DMS 273 (cell line): ENCODE results near the gene MMD2.

Experiments used
- DNase-seq: peaks from one replicate; lab custom pipeline; 2025; ENCODE audit not compliant: unreplicated experiment; lab: John Stamatoyannopoulos, UW

MMD2 gene

DNA sequence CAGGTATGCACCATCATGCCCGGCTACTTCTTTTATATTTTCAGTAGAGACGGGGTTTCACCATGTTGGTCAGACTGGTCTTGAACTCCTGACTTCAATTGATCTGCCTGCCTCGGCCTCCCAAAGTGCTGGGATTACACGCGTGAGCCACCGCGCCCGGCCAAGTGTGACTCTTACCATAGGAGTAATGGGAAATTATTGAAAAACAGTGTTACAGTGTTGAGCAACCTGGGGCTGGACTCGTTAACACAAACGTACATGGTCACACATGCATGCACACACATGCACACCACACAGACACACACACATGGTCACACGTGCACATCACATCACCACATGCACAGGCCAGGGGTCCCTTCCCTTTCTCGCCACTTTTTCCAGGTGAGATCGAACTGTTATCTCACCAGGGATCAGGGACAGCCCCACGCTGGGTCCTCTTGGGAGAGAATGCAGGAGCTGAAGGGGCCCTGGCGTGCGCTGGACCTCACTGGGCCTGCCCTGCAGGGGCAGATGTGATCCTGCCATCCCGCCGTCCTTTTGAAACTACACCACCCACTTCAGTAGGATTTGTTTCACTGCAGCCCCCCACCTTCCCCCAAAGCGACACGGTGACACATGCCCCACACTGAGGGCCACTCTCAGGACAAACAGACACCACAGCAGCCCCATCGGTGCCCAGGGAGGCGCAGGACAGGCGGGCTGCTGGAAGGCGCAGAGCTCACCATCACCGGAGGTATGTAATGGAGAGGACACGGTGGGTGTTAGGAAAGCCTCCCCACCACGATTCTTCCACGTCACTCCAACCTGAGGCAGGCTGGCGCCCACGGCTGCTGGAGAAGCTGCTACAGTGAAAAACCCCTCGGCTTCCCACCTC, 85.7 kb downstream of the MMD2 start:
- DNase-seq = no peak

DNA sequence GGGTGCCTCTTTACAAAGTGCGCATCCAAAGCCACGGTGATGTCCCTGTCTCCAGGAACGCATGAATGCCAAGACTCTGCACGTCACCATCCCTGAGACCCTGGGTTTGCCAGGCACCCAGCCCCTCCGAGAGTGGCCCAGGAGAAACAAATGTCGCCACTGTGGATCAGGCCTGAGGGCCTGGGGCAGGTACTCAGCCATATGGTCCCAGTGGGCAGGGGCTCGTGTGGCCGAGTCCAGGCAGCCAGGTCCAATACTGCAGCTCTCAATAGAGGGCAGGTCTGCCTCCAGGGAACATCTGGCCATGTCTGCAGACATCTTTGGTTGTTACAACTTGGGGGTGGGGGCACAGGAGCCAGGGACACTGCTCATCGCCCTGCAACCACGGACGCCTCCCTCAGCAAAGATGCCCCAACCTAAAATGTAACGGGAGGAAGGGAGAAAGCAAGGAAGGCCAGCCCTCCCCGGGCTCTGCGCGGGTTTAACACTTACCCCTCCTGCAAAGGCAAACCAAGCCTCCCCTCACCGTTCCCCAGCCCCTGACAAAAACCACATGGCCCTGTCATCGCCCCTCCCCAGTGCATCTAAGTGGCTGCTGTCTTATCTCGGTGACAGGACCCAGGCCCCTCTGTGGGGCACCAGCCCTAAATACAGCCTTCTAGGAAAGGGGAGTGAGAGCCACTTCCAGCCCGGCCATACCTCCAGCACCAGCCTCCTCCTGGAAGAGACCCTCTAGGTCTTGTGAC, 86.9 kb downstream of the MMD2 start:
- no peak for DNase-seq

DNA sequence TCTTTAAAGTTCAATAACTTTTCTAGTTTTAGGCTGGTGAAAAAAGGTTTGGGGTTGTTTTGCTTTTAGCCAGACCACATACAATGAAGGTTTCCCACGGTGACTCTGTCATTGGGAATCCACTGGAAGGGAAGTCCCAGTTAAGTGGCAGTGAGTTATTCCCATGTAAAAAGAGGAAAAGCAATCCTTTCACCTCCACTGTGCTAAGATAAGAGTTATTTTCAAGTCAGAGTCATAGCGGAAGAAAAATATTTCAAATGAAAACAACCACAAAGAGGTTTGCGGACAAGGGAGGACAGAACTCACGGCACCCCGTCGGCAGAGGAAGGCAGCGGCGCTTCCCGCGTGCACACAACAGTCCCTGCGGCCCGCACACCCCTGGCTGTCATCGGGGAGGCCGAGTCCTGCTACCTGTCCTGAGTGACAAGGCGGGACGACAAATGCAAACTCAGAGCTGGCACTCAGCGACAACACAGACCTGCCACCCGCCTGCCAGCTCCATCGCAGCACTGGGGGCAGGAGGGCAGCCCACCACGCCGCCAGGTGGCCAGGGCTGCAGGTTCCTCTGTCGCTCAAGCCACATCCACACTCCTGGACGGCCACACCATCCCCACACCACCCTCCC, 87.8 kb downstream of the MMD2 start:
- no peak for DNase-seq

DNA sequence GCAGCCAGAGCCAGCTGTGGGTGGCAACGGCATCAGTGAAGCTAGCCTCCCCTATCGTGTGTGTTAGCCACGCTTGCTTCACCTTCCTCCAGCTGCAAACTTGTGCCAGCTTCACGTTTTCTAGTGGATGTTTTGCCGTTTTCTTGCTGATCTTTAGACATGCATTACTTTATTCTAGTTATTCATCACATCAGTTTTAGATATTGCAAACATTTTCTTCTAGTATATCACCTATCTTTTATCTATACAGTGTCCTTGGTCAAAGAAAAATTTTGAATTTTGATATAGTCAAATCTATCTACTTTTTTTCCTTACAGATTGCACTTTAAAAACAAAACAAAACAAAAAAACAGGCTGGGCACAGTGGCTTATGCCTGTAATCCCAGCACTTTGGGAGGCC, 90.5 kb downstream of the MMD2 start:
- no peak for DNase-seq

DNA sequence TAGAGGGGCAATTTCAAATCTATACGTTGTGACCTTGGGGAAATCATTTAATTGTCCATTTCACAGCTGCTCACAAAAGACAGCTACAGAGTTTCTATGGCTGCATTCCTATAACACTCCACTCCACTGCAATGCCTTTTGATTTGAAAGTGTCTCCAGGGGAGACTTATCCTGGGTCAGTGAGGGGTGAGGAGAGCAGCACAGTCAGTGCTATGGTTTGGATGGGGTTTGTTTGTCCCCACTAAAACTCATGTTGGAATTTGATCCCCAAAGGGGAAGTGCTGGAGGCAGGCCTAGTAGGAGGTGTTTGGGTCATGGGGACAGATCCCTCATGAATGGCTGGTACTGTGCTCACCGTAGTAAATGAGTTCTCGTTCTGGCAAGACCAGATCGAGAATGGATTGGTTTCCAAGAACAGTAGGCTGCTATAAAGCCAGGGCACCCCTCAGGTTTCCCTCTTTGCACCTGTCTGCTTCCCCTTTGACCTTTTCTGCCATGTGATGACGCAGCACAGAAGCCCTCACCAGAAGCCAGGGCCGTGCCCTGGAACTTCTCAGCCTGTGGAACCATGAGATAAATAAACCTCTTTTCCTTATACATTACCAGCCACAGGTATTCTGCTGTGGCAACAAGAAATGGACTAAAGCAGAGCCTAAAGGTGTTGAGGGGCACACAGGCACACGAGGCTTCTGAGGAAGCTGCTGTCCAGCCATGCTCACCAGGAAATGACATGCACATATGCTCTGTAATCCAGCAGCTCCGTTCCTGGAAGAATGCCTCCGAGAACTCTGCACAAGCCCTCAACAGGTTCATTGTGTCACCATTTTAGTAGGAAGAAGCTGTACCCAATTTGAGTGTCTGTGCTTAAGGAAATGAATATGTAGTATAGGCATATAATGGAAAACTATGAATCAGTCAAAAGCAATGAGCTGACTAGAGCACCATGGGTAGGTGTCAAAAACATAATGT, 92.2 kb downstream of the MMD2 start:
- no peak for DNase-seq

DNA sequence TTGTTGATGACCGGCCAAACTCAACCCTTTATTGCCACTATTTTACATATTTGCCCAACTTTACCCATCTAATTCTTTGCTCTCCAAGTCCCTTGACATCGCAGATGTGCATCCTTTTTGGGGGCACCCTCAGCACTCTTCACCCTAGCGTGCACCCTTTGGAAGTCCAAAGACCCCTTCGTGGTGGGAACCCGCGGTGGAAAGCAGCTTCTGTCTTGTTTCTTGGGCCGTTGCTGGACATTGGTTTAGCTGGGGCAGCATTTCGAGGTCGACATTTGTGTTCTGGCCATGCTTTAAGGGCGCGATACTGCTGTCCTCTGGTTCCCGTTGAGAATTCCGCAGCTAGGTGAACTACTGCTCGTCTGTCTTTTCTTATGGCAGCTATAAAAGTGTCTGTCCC, 96.8 kb downstream of the MMD2 start:
- no peak for DNase-seq

DNA sequence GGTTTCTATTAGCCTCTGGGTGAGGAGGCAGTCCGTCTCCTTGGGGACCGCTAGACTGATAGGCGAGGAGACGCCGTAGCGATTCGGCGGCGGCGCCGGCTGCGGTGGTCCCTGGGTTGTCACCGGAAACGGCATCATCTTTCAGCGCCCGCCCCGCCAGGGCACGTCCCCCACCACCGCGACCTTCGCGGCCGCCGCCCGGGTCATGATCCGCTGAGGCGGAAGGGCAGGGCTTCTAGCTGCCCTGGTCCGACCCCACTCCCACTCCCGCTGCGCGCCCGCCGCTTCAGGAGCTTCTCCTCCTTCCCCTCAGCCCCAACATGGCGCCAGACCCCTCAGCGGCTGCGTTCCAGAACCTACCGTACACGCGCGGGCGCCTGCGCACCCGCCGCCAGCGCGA, 97.3 kb downstream of the MMD2 start, which contains the start of gene PAPOLB:
Gene PAPOLB (minus strand): TSS at position 358 of the 400 bp plus-strand sequence. CDS start 220 bp downstream, at position 138.
- no peak for DNase-seq

DNA sequence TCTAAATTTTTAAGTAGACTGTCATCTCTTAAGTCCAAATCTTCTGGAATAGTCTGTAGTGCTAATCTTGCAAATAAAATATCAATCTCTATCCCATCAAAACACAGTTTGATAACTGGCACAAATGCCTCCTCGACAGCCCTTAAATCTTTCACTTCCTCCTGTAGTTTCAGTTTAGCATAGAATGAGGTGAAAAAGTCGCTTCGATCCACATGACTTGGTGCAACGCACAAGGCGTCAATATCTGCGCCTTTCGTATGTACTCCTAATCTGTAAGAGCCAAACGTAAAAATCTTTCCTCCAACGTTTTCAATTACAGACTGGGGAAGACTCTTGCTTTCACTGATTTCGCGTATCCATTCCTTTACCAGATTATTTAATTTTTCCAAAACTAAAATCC, 97.8 kb downstream of the MMD2 start:
- no peak for DNase-seq

DNA sequence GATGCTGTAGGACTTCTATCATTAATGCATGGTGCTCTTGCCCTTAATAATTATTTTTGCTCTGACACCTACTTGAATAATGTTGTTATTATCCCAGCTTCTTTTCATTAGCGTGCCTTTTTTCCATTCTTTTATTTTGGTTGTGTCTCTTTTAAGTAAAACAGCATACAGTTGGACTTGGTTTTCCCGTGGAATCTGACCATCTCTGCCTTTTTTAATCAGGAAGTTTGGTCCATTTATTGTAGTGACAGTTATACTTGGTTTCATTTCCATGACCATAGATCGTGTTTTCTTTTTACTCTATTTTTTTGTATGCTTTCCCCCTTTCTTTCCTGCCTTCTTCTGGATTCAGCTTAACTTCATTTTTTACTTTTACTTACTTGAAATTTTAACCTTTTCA, 101.8 kb downstream of the MMD2 start:
- no peak for DNase-seq

DNA sequence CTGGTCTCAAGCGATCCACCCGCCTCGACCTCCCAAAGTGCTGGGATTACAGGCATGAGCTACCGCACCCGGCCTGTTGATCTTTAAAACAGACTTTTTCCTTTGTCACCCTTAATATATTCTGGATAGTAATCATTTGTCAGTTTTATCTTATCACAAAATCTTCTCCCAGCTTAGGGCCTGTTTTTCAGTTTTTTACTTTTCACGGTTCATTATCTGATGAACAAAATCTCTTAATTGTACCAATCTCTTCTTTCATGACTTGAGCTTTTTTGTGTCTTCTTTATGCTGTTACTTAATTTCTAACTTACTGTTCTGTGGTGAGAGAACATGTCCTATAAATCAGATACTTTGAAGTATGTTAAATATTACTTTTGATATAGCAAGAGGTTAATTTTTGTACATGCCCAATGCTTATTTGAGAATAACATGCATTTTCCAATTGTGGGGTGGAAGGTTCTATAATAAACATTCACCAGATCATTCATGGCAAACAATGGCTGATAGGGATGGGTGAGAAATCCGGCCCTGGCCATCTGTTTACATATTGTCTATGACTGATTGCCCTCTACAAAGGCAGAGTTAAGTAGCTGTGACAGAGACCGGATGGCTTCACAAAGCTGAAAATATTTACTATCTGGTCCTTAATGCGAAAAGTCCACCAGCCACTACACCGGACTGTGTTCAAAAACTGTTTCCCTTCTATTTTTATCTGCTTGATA, 102.5 kb downstream of the MMD2 start:
- no peak for DNase-seq
